RWPE1 (cell line): Measurements from ENCODE around the gene MTA2.
A peak's percentile ranks its signal among the peaks of the same experiment; 100 is the strongest.
"Not testable (repeated sequence)": the region's sequence is repeated elsewhere in the genome, so short reads cannot be mapped to it uniquely, and the experiment has no call there.

Experiments used
- CTCF ChIA-PET: fragments of 350-600 bp; sonication (Branson Sonifier 250); formaldehyde crosslinking; extraction: SDS; loops from one replicate; lab custom pipeline; 2021; lab: Yijun Ruan, JAX
- POLR2A ChIA-PET: fragments of 400-600 bp; formaldehyde crosslinking; extraction: SDS; loops from one replicate; lab custom pipeline; 2020; ENCODE audit warnings: antibody characterized with exemption; ENCODE audit not compliant: low non-redundant PET; lab: Yijun Ruan, JAX
- DNase-seq: peaks from one replicate; pipeline ENCODE4 v3.0.0; 2012; ENCODE audit warnings: low spot score
- H3K27ac ChIP-seq: fragments of 450-650 bp; 2 replicates; pipeline ENCODE4 v1.5.1; 2017
- CTCF ChIP-seq: fragments of 450-650 bp; conservative IDR thresholded peaks from 2 replicates; pipeline ENCODE4 v1.5.1; 2017; ENCODE audit warnings: low read depth, mild to moderate bottlenecking

Gene MTA2

GRCh38 chr11:62565100-62565802, 36.4 kb downstream of the MTA2 start:
- no peak for TF ChIP-seq CTCF
- DNase-seq: no peak
- POLR2A ChIA-PET: interaction anchor here (1.0 kb wide), 1 partner anchor 9 kb away, joined by 7 read pairs; the partner anchor contains the start of gene EEF1G
- CTCF ChIA-PET: no interaction called here
- H3K27ac ChIP-seq: peak overlapping the region; percentile 75

- H3K27ac ChIP-seq: peak overlapping the region; percentile 100
- POLR2A ChIA-PET, DNase-seq: not testable (repeated sequence)
- CTCF ChIA-PET: interaction anchor here (0.9 to 5.0 kb wide), 3 partner anchors 18 to 137 kb away, joined by 3 to 74 read pairs (median 7); no protein-coding TSS in a partner anchor
Observed at GRCh38 chr11:62561677-62562230, 39.9 kb downstream of the MTA2 start.

- ChIA-PET CTCF (interaction anchor here (0.5 to 5.0 kb wide), 20 partner anchors 10 to 227 kb away, joined by 3 to 74 read pairs (median 4); partner anchors contain the start of genes AHNAK and TMEM179B), POLR2A (interaction anchor here (0.6 to 2.3 kb wide), 4 partner anchors 14 to 17 kb away, joined by 3 to 11 read pairs (median 6); partner anchors contain the start of gene AHNAK)
- DNase-seq: peak; percentile 95
- peak; percentile 91 for TF ChIP-seq CTCF
- peak overlapping the region; percentile 100 for H3K27ac ChIP-seq
Observed at GRCh38 chr11:62560566-62561103, 41.0 kb downstream of the MTA2 start.

GRCh38 chr11:62559626-62560025, 42.0 kb downstream of the MTA2 start:
- ChIA-PET POLR2A (interaction anchor here (2.3 kb wide), 1 partner anchor 13 kb away, joined by 11 read pairs; the partner anchor contains the start of gene AHNAK), CTCF (interaction anchor here (0.5 to 5.0 kb wide), 8 partner anchors 13 to 163 kb away, joined by 3 to 74 read pairs (median 4); partner anchors contain the start of gene AHNAK)
- not testable (repeated sequence) for DNase-seq
- H3K27ac ChIP-seq: peak overlapping the region; percentile 100

GRCh38 chr11:62559204-62559603, 42.5 kb downstream of the MTA2 start:
- CTCF ChIA-PET: interaction anchor here (0.5 to 5.0 kb wide), 4 partner anchors 16 to 135 kb away, joined by 3 to 74 read pairs (median 8); no protein-coding TSS in a partner anchor
- H3K27ac ChIP-seq: peak overlapping the region; percentile 100
- POLR2A ChIA-PET: interaction anchor here (2.3 kb wide), 1 partner anchor 13 kb away, joined by 11 read pairs; the partner anchor contains the start of gene AHNAK
- TF ChIP-seq CTCF: no peak
- no peak for DNase-seq

GRCh38 chr11:62558669-62559068, 43.0 kb downstream of the MTA2 start:
- TF ChIP-seq CTCF: no peak
- POLR2A ChIA-PET: no interaction called here
- no peak for DNase-seq
- peak overlapping the region; percentile 100 for H3K27ac ChIP-seq
- CTCF ChIA-PET: interaction anchor here (0.6 to 5.0 kb wide), 2 partner anchors 10 to 15 kb away, joined by 3 to 74 read pairs; no protein-coding TSS in a partner anchor
